Esophagus squamous epithelium (tissue), 5 donors: ENCODE data around the gene PPP2R3A. TPM values are rescaled to one million over a fixed set of nuclear protein-coding genes. Genes with fewer than 3 reads are reported as not detected.
"Not testable (repeated sequence)": the region's sequence is repeated elsewhere in the genome, so short reads cannot be mapped to it uniquely, and the experiment has no call there.

ENCODE experiments used
- DNase-seq: peaks from one replicate; lab custom pipeline; 2025; lab: John Stamatoyannopoulos, UW
- H3K27ac ChIP-seq, 4 donors: fragments of 200-600 bp; sonication (generic); one replicate each; pipeline ENCODE4 v1.5.1; 2016 to 2019; ENCODE audit warnings: mild to moderate bottlenecking in 1 of 4
- H3K27me3 ChIP-seq, 4 donors: fragments of 200-600 bp; sonication (generic); 1 replicate in 3 of 4; 2 replicates in 1 of 4; pipeline versions ENCODE4 v1.5.1 to v1.6.0; 2017 to 2021; ENCODE audit warnings: antibody characterized with exemption in 1 of 4
- H3K36me3 ChIP-seq, 3 donors: fragments of 200-600 bp; sonication (generic); one replicate each; pipeline ENCODE4 v1.5.1; 2016 to 2019
- H3K4me1 ChIP-seq, 3 donors: fragments of 200-600 bp; sonication (generic); one replicate each; pipeline ENCODE4 v1.5.1; 2017 to 2019
- H3K4me3 ChIP-seq, 4 donors: fragments of 200-600 bp; sonication (generic); 1 replicate in 3 of 4; 2 replicates in 1 of 4; pipeline ENCODE4 v1.5.1; 2016 to 2019; ENCODE audit warnings: mild to moderate bottlenecking in 2 of 4, moderate library complexity in 1 of 4
- H3K9me3 ChIP-seq, 3 donors: fragments of 200-600 bp; sonication (generic); one replicate each; pipeline ENCODE4 v1.5.1; 2016 to 2019
- POLR2A ChIP-seq, 4 donors: fragments of 450-650 bp; IDR thresholded peaks; one replicate each; pipeline ENCODE4 v1.6.1; 2017; ENCODE audit warnings: antibody characterized with exemption in 4 of 4, mild to moderate bottlenecking in 4 of 4, moderate library complexity in 3 of 4
- WGBS, 2 donors: methylation state at CpG; one replicate each; pipeline ENCODE4 v1.1.5; 2018; 5-methylcytosine and 5-hydroxymethylcytosine counted together
- intact Hi-C: fragments of 100-400 bp; cut with DNase I; formaldehyde crosslinking; loops from one replicate; pipeline ENCODE4 v1.15.0; 2022
- total RNA-seq, 4 donors: library from RNA; depleted of rRNA; stranded (reverse); fragments of >200 nt; gene quantifications; one replicate each; pipeline ENCODE4 v1.1.0, GENCODE V29; 2016
- TF ChIP-seq, protein P1 (sequence below), 6 experiments: fragments of 450-650 bp in 4 of 6; fragments of 200-600 bp in 2 of 6; sonication (generic) in 2 of 6; IDR thresholded peaks; one replicate each; pipeline ENCODE4 v1.5.1; 2016 to 2019; ENCODE audit warnings: antibody characterized with exemption in 6 of 6, mild to moderate bottlenecking in 4 of 6, moderate library complexity in 4 of 6
- donor health status: DM: yes; HTN: yes; CAD: no.

The PPP2R3A gene
- total RNA-seq, 4 donors from 2014 or later, result 9.4 to 15.6 (median 13.6) TPM

DNA sequence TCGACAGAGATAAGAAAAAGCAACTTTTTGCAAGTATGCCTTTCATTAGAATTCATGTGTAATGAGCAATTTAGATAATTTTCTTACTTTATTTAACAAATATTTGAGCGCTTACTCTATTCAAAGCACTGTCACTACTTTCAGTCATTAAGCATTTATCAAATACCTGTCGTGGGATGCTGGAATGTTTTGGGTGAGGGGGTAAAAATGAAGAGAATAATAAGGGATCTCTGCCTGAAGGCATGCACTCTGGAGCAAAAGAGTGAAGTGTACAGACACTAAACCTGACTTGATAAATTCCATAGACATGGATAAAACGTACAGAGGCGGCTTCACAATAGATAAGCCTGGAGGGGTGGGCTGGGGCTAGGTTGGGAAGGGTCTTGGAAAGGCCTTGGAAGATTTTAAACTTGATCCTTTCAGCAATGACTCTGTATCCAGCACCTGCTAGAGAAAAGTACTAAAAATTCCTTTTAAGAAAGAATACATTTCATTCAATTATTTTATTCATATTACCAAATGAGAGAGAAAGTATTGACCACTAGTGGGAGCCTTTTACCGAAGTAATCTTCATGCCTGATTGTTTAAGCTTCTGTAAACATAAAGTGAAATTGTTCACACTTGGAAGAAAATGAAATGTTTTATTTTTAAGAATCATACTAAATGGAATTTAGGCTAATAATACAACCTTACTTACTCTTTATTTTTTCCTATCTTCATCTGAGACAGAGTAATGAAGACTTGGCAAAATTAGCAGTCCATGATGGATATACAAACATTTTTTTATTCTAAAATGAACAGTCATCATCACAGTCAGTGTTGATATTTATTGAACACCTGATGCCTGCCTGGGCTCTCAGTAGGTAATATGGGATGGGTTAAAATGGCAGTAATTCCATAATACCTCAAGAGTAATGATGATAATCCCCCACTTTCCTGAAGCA is 113.2 kb downstream of the PPP2R3A start:
- WGBS, 2 donors, result 76 to 77% methylated on average over 6 of the region's 6 CpGs
- Histone ChIP-seq H3K4me3 (no peak overlapping the region), H3K27me3 (no peaks in the 10 kb centered on the region), H3K27ac (no peak overlapping the region), H3K9me3 (no peaks in the 10 kb centered on the region), H3K36me3 (peaks cover 0 to 41% (median 0%) of the 10 kb centered on the region in 3 donors), H3K4me1 (peaks cover 0 to 3% (median 0%) of the 10 kb centered on the region in 3 donors)
- TF ChIP-seq POLR2A (IDR thresholded peaks at IDR 0.05), result no peak
- TF ChIP-seq, protein P1, sequence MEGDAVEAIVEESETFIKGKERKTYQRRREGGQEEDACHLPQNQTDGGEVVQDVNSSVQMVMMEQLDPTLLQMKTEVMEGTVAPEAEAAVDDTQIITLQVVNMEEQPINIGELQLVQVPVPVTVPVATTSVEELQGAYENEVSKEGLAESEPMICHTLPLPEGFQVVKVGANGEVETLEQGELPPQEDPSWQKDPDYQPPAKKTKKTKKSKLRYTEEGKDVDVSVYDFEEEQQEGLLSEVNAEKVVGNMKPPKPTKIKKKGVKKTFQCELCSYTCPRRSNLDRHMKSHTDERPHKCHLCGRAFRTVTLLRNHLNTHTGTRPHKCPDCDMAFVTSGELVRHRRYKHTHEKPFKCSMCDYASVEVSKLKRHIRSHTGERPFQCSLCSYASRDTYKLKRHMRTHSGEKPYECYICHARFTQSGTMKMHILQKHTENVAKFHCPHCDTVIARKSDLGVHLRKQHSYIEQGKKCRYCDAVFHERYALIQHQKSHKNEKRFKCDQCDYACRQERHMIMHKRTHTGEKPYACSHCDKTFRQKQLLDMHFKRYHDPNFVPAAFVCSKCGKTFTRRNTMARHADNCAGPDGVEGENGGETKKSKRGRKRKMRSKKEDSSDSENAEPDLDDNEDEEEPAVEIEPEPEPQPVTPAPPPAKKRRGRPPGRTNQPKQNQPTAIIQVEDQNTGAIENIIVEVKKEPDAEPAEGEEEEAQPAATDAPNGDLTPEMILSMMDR (IDR thresholded peaks at IDR 0.05), result peak; percentile 18 to 70 (median 50)
- intact Hi-C loops, result loop anchor here (5.0 to 10.0 kb wide), 3 partner anchors 174 to 936 kb away; partner anchors contain the start of gene PCCB
- DNase-seq, result no peak

DNA sequence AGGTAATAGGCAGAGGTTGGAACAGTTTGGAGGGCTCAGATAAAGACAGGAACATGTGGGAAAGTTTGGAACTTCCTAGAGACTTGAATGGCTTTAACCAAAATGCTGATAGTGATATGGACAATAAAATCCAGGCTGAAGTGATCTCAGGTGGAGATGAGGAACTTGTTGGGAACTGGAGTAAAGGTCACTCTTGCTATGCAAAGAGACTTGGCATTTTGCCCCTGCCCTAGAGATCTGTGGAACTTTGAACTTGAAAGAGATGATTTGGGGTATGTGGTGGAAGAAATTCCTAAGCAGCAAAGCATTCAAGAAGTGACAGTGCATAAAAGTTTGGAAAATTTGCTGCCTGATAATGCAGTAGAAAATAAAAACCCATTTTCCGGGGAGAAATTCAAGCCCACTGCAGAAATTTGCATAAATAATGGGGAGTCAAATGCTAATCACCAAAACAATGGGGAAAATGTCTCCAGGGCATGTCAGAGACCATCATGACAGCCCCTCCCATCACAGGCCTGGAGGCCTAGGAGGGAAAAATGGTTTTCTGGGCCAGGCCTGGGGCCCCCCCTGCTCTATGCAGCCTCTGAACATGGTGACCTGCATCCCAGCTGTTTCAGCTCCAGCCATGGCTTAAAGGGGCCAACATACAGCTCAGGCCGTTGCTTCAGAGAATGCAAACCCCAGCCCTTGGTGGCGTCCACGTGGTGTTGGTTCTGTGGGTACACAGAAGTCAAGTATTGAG is 118.3 kb downstream of the PPP2R3A start:
- H3K4me3 ChIP-seq, H3K27ac ChIP-seq, intact Hi-C loops, DNase-seq, H3K27me3 ChIP-seq, H3K9me3 ChIP-seq, H3K4me1 ChIP-seq: not testable (repeated sequence)
- H3K36me3 ChIP-seq, result peaks cover 0 to 92% (median 6%) of the 10 kb centered on the region in 3 donors
- WGBS, 2 donors, result 93 to 100% methylated on average over 1 to 4 of the region's 4 CpGs

DNA sequence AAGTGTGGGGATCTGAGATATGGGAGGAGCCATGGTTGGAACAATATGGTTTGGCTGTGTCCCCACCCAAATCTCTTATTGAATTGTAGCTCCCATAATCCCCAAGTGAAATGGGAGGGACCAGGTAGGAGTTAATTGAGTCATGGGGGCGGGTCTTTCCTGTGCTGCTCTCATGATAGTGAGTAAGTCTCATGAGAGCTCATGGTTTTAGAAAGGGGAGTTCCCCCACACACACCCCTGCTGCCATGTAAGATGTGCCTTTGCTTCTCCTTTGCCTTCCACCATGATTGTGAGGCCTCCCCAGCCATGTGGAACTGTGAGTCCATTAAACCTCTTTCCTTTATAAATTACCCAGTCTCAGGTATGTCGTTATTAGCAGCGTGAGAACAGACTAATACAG is 119.5 kb downstream of the PPP2R3A start:
- intact Hi-C loops, DNase-seq: not testable (repeated sequence)
- WGBS, 2 donors, result 93 to 100% methylated on average over 3 of the region's 3 CpGs

DNA sequence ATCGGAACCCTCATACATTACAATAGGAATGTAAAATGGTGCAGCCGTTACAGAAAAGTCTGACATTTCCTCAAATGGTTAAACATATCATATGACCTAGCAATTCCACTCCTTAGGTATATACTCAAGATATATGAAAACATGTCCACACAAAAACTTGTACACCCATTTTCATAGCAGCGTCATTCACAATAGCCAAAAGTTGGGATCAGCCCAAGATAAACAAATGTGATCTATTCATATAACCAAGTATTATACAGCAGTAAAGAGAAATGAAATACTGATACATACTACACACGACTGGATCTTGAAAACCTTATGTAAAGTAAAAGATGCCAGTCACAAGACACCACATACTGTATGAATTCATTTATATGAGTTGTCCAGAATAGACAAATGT is 128.2 kb downstream of the PPP2R3A start:
- WGBS, 2 donors, result 58 to 75% methylated on average over 4 of the region's 4 CpGs
- Histone ChIP-seq H3K9me3 (no peaks in the 10 kb centered on the region), H3K36me3 (peaks cover 0 to 63% (median 0%) of the 10 kb centered on the region in 3 donors), H3K27me3 (no peaks in the 10 kb centered on the region), H3K4me3 (no peak overlapping the region), H3K27ac (no peak overlapping the region), H3K4me1 (no peaks in the 10 kb centered on the region)
- no peak for TF ChIP-seq POLR2A (IDR thresholded peaks at IDR 0.05)
- TF ChIP-seq, protein P1 (IDR thresholded peaks at IDR 0.05), result no peak
- intact Hi-C loops, result no loop called here
- DNase-seq, result no peak

More for the DNA sequence above, 119.5 kb downstream of the PPP2R3A start:
- H3K27me3 ChIP-seq, H3K4me3 ChIP-seq, H3K27ac ChIP-seq, H3K4me1 ChIP-seq, H3K9me3 ChIP-seq: not testable (repeated sequence)
- H3K36me3 ChIP-seq, result peaks cover 0 to 90% (median 6%) of the 10 kb centered on the region in 3 donors

DNA sequence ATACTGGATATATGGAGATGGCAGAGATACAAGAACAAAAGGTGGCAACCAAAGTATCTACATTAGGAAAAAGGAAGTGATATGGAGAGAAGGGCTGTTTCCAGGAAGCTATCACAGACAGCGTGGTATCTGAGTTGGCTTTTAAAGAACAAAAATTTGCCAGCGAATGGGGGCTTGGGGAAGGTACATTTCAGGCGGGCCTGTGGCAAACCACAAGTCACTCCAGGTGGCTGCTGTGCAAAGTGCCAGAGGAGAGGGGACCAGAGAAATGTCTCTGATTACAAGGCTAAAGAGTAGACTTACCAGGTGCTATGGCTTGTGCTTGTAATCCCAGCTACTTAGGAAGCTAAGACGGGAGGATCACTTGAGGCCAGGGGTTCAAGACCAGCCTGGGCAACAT is 139.5 kb downstream of the PPP2R3A start:
- H3K4me3 ChIP-seq, result no peak overlapping the region
- no peaks in the 10 kb centered on the region for H3K27me3 ChIP-seq
- TF ChIP-seq, protein P1 (IDR thresholded peaks at IDR 0.05), result no peak
- no peak for TF ChIP-seq POLR2A (IDR thresholded peaks at IDR 0.05)
- no peak for DNase-seq
- 78 to 89% methylated on average over 4 of the region's 4 CpGs for WGBS, 2 donors
- H3K27ac ChIP-seq, result no peak overlapping the region
- H3K36me3 ChIP-seq, result peaks cover 0 to 74% (median 0%) of the 10 kb centered on the region in 3 donors
- intact Hi-C loops, result no loop called here
- H3K4me1 ChIP-seq, result no peaks in the 10 kb centered on the region
- no peaks in the 10 kb centered on the region for H3K9me3 ChIP-seq
